Ramos (cell line): ENCODE measurements around the gene MGAT1.

ENCODE experiments used
- in situ Hi-C: fragments of 300-500 bp; cut with MboI; formaldehyde crosslinking; loops from one replicate; pipeline ENCODE4 v1.14.3; 2022; ENCODE audit warnings: low sequenced_read_pairs; ENCODE audit not compliant: unreplicated experiment

Gene MGAT1

DNA sequence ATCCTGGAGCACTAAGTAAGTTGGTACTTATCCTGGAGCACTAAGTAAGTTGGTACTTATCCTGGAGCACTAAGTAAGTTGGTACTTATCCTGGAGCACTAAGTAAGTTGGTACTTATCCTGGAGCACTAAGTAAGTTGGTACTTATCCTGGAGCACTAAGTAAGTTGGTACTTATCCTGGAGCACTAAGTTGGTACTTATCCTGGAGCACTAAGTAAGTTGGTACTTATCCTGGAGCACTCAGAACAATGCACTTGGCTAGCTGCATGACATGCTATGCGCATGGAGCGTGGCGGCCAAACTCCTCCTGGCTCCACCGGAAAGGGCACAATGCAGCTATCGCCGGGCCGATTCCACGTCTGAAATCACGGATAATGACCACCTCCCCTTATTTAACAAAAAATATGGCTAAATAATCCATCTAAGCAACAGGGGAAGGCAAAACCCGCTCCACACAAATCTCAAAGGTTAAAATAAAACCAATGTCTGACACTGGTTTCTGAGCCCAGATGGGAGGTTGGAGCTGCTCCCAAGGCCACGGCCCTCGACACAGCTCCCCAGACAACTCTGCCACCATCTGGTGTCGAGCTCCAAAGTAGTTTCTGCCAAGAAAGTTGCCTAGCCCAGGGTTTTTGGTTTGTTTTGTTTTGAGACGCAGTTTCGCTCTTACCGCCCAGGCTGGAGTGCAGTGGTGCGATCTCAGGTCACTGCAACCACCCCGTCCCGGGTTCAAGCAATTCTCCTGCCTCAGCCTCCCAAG lies 13.8 kb downstream of the MGAT1 start:
- in situ Hi-C loops: loop anchor here (10.0 kb wide), 1 partner anchor 366 kb away; no protein-coding TSS in a partner anchor

DNA sequence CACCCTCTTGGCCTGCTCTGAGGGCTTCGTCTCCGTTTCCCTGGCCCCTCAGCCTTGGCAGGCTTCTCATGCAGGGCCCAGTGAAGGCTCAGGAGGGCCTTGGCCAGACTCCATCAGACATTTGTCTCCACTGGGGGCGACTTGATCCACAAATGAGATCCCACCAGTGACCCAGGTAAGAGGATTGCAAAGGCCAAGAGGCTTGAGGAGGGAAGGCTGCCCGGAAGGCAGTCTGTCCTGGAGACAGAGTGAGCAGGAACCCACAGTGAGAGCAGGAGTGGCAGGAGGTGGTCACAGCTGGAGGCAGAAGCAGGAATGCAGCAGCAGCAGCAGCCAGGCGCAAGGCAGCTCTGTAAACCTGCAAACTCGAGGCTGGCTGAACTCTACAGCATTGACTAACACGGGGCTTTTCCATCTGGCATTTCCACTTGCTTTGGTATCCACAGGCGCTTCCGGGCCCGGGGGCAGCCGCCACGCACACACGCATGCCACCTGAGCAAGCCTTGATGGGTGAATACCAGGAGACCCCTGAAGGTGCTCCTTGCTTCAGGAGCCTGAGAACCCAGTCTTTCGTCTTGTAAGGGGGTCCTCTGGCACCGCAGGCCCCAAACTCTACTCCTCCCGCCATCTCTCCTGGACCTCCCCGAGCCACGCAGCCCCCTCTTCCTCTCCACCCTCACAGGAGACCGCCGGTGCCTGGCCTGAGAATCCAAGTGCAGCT lies 14.7 kb downstream of the MGAT1 start:
- in situ Hi-C loops: loop anchor here (10.0 kb wide), 1 partner anchor 367 kb away; no protein-coding TSS in a partner anchor

DNA sequence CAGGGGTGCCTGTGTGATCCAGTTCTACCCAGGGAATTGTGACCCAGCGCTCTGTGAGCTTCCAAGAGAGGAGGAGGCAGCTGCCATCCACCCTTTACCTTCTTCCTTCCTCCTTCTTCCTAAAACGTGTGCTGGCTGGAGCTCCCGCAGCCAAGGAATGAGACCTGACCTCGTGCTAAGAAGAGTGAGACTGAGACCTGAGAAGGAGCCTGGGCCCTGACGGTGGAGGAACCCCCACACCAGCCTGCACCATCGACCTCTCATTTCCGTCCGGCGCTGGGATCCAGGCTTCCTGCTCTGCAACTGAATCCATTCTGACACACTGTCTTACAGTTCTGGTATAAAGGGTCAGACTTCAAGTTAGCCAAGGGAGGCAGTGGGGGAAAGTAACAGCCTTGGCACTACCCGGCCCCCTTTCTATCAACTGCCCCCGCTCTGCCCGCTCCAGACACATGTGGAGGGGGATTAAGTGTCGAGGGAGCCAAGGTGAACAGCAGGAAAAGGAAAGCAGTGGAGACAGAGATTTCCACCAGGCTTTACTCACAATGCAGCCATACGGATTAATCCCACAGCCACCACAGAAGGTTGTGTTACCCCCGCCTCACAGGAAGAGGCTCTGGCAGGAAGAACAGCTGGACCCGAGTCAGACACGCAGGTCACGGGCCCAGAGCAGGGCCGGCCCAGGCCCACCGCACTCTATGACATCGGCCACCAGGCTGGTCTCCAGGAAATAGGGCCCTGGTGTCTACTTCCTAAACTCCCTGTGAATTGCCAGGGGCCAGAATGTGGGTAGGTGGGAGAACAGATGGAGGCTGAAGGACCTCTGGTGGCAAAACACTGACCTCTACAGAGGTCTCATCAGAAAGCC lies 15.8 kb downstream of the MGAT1 start:
- in situ Hi-C loops: loop anchor here (10.0 kb wide), 1 partner anchor 368 kb away; no protein-coding TSS in a partner anchor

DNA sequence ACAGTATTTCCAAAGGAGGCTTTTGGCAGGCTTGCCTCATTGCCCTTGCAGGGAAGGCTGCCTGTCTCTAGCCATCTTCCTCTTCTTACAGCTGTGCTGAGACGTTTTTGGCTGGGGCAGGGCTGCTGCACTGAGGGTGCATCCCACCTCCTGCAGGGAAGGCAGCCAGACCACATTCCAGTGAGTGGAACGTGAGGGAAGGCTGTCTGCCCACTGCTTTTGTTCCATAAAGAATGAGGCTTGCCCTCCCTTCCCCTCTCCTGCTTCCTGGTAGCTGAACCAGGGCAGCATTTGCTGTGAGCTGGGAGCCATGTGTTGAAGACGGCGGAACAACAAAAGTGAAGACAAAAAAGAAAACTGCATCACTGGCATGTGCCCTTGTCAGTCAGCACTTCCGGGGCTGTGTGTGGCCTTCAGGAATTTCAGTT lies 16.8 kb downstream of the MGAT1 start:
- in situ Hi-C loops: loop anchor here (10.0 kb wide), 1 partner anchor 369 kb away; no protein-coding TSS in a partner anchor

DNA sequence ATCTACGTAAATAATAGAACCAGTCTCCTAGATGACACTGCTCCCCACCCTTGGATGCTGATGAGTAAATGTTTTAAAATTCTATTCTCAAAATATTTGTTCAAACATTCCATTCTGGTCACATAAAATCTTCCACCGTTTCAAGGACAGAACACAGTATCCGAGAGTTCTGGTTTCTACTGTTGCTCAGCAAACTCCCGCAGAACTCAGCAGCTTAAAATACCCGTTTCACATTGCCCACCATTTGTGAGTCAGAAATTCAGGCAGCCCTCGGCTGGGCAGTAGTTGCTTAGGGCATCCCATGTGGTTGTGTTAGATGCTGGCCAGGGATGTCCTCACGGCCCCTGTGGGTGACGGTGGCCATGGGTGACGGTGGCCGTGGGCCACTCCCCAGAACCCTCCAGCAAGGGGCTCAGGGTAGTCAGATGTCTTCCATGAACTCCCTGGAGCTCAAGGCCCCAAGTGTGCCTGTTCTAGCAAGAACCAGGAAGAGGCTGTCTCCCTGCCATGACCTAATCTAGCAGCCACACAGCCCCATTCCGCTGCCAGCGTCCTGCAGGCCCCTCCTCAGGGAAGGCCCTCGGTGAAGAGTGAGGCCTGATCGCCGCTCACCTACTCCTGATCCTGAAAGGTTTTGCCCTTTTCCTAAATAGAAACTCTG lies 17.4 kb downstream of the MGAT1 start:
- in situ Hi-C loops: loop anchor here (10.0 kb wide), 1 partner anchor 370 kb away; no protein-coding TSS in a partner anchor

DNA sequence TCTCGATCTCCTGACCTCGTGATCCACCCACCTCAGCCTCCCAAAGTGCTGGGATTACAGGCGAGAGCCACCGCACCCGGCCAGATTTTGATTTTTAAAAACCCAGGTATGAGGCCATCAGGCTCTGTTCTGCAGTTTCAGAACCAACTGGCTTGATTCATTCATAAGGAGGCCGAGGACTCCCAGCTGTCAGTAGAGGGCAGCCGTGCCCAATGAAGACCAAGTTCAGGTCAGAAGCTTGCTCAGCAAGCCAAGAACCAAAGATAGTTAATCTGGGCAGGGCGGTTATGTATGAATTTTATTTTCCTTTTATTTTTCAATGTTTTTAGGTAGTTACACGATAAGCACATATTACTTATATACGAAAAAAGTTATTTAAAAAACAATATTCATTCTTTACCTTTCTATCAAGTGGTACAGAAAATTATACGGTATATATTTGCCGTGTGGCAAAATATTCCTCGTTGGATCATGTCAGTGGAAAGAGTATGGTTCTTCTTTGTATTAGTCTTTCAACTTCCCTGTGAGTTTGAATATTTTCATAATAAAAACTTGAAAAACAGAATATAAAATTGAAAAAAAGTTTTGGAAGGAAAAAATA lies 18.0 kb downstream of the MGAT1 start:
- in situ Hi-C loops: loop anchor here (10.0 kb wide), 1 partner anchor 370 kb away; no protein-coding TSS in a partner anchor

DNA sequence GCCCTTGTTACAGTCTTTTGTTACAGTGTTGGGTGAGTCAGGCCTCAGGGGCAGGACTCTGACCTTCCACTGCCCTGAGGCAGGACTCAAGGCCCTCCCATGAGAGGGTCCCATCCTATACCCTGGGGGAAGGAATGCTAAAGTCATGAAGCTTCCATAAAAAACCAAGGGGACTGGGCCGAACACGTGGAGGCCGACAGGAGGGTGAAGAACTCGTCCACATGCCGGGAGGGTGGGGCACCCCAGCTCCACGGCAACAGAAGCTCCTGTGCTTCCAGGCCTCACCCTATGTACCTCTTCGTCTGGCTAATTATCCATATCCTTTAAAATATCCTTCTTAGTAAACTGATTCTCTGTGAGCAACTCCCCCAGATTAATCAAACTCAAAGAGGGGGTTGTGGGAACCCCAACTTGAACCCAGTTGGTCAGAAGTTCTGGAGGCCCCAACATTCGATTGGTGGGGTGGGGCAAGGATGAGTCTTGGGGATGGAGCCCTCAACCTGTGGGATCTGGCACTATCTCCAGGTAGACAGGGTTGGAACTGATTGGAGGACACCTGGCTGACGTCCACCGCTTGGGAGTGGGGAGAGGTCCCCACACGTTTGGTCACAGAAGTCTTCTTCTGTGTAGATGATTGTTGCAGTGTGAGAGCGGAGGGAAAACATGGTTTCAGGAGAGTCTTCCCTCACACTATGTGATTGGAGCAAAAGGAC lies 19.1 kb downstream of the MGAT1 start:
- in situ Hi-C loops: loop anchor here (10.0 kb wide), 1 partner anchor 371 kb away; no protein-coding TSS in a partner anchor

DNA sequence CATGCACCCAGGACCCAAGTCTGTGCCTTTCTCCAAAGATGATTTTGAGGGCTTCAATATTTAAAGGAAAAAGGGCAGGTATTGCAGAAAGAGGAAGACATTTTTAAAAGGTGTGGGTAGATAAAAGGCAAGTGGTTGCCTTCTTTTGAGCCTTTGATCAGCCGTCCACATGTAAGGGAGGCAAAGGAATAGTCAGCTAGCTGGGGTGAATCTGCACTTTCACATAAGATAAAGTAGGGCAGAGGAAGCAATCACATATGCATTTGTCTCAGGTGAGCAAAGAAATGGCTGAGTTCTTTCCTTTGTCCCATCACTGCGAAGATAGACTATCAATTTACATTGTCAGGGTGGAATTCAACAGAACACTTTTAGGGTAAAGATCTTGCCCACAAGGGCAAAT lies 19.9 kb downstream of the MGAT1 start:
- in situ Hi-C loops: loop anchor here (10.0 kb wide), 1 partner anchor 372 kb away; no protein-coding TSS in a partner anchor

DNA sequence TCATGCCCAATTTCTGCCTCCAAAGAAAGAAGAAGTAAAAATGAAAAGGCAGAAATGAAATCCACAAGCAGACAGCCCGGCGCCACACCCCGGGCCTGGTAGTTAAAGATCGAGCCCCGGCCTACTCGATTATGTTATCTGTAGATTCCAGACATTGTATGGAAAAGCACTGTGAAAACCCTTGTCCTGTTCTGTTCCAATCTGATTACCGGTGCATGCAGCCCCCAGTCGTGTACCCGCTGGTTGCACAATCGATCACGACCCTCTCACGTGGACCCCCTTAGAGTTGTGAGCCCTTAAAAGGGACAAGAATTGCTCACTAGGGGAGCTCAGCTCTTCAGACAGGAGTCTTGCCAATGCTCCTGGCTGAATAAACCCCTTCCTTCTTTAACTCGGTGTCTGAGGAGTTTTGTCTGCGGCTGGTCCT lies 20.7 kb downstream of the MGAT1 start:
- in situ Hi-C loops: loop anchor here (10.0 kb wide), 1 partner anchor 373 kb away; no protein-coding TSS in a partner anchor

DNA sequence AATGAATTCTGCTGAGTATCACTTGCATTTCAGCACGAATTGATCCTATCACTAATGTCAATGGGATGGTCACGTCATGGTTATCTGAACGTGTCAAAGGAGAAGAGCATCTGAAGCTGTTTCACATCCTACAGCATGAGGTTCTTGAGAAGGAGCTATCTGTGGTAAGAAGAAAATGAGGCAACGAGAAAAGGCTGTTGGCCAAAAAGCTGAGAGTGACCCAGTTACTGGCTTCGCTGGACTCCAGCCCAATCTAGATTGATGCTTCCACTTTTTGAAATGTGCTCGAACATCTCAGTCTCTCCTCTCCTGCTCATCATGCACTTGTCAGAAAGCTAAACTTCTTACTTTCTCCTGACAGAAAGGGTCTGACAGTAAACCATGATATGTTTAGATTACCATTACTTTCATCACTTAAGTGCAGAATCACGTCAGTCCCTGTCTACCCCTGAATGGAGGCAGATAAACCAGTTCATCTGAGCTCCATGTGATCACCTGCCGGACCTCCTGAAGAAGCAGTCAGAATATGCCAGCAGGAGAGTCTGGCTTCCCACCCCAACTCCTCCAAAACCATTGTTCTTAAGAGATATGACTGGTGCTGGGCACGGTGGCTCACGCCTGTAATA lies 22.5 kb downstream of the MGAT1 start:
- in situ Hi-C loops: loop anchor here (10.0 kb wide), 1 partner anchor 375 kb away; no protein-coding TSS in a partner anchor

DNA sequence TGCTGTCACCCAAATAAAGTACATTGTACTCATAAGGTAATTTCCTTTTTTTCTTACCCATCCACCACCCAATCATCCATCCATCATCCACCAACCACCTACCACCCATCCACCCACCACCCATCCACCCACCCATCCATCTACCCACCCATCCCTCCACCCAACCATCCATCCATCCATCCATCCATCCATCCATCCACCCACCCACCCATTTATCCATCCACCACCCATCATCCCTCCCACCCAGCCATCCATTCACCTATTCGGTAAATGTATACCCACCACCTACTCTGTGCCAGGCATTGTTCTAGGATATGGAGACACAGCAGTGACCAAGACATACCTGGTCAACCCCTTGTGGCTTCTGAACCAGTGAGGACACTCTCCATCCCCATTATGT lies 25.1 kb downstream of the MGAT1 start:
- in situ Hi-C loops: no loop called here

DNA sequence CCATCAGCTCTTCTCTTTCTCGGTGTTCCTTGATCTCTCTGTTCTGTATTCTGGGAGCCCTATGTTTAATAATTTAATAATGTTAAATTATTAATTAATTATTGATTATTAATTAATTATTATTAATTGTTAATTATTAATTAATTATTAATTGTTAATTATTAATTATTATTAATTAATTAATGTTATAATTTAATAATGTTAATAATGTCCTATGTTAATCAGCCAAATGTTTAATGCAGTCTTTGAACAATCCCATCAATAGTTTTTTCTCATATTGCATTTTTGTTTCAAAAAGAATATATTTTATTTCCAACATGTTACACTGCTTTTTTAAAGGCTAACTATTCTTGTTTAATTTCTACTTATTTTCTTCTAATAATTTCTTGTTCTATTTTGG lies 26.2 kb downstream of the MGAT1 start:
- in situ Hi-C loops: no loop called here

DNA sequence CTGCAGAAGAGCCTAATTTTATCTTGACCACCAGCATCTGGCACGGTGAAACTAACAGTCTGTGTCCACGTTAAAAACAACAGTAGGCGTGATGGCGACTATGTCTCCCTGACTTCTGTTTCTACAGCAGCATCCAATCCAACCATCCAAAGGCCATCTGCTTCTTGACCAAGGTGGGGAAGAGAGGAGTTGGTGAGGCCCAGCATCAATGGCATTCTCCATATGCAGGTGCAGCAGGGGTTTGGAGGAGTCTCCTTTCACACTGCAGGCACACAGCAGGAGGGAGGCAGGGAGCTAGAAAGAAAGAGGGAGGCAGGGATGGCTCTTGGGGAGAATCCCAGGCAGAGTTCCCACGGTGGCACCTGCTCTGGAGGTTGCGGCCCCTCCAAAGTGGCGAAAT lies 27.0 kb downstream of the MGAT1 start:
- in situ Hi-C loops: no loop called here

DNA sequence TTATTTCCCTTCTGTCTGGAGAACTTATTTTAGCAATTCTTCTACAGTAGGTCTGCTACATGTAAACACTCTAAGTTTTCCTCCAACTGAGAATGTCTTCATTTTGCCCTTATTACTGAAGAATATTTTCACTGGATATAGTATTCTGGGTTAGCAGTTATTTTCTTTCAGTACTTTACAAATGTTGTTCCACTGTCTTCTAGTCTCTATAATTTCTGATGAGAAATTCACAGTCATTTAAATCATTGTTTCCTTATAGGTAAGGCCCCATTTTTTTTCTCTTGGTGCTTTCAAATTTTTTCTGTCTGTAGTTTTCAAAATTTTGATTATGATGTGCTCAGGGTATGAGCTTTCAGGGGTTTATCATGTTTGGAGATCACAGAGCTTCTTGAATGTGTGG lies 30.8 kb downstream of the MGAT1 start:
- in situ Hi-C loops: no loop called here

DNA sequence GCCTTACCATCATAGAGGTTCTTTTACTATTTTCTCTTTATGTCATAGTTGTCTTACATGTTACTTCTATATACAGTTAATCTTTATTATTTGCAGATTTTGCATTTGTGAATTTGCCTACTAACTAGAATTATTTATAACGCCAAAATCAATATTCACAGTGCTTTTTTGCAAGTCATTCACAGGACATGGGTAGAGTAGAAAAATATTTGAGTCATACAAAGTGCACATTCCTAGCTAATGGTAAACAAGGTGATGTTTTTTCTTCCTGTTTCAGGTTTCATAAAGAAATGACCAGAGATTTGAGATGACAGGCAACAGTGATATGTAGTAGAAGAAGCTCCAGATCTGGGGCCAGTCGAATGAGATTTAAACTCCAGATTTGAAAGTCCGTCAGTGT lies 32.8 kb downstream of the MGAT1 start:
- in situ Hi-C loops: no loop called here

DNA sequence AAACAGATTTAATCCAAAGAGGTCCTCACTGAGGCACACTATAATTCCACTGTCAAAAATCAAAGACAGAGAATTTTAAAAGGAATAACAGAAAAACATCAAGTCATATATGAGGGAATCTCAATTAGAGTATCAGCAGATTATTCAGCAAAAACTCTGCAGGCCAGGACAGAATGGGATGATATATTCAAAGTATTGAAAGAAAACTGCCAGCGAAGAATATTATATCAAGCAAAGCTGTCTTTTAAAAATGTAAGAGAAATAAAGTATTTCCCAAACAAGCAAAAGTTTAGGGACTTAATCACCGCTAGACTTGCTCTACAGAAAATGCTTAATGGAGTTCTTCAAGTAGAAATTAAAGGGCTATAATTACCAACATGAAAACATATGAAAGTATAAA lies 47.0 kb downstream of the MGAT1 start:
- in situ Hi-C loops: no loop called here

DNA sequence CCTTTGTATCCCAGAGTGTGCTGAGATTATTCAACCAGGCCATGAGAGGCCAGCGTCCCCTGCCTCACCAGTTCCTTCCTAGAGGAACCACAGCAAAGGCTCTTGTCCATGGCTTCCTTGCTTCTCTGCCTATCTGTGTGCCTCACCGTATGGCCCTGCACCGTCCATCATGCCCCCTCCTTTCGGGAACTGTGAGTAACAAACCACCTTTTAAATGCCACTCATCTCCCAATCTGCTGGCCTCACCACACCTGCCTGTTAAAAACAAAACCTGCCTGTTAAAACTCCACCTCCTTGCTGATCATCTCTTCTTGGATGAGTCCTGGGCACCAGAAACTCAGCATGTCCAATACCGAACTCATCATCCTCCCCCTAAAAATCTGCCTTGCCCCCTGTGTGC lies 58.4 kb downstream of the MGAT1 start:
- in situ Hi-C loops: no loop called here

DNA sequence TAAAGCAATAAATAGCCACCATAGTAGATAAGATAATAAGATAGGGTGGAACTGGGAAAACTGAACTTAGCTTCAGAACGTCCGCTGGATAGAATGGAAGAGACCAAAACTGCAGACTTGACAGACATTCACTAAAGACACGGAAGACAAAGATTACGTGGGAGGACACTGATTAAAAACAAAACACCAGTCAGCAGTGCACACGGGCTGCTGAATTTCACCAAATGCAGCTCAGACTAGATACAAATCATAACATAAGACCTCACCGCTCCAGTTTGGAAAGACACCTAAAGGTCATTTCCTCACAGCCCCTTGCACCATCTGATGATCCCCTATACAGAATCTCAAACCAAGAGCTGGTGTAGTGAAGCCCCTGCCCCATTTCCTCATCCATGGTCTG lies 59.9 kb downstream of the MGAT1 start:
- in situ Hi-C loops: no loop called here
